Immature natural killer cell (primary cell): Measurements from ENCODE around the gene PAQR3. TPM values are rescaled to one million over a fixed set of nuclear protein-coding genes. Genes with fewer than 3 reads are reported as not detected.
A peak's percentile ranks its signal among the peaks of the same experiment; 100 is the strongest.

Source experiments
- DNase-seq, 3 donors: peaks; one replicate each; pipeline ENCODE4 v3.0.0; 2022; ENCODE audit warnings: mixed read lengths in 1 of 3
- H3K27ac Mint-ChIP-seq, 6 donors: one replicate each; pipeline ENCODE4 v1.8.0; 2020; ENCODE audit warnings: mixed read lengths in 6 of 6, mild to moderate bottlenecking in 5 of 6, inconsistent platforms in 4 of 6, moderate library complexity in 3 of 6
- H3K27me3 Mint-ChIP-seq, 3 donors: one replicate each; pipeline ENCODE4 v1.8.0; 2020 to 2021; ENCODE audit warnings: low read depth in 3 of 3, mild to moderate bottlenecking in 3 of 3, mixed read lengths in 3 of 3, moderate library complexity in 3 of 3, inconsistent platforms in 1 of 3
- H3K36me3 Mint-ChIP-seq, 3 donors: one replicate each; pipeline ENCODE4 v1.8.0; 2020; ENCODE audit warnings: mixed read lengths in 3 of 3, inconsistent platforms in 2 of 3, mild to moderate bottlenecking in 2 of 3
- H3K4me1 Mint-ChIP-seq, 2 donors: one replicate each; pipeline ENCODE4 v1.8.0; 2020; ENCODE audit warnings: inconsistent platforms in 2 of 2, mild to moderate bottlenecking in 2 of 2, mixed read lengths in 2 of 2, moderate library complexity in 1 of 2
- H3K4me3 Mint-ChIP-seq, 5 donors: one replicate each; pipeline ENCODE4 v1.8.0; 2020; ENCODE audit warnings: mild to moderate bottlenecking in 5 of 5, mixed read lengths in 5 of 5, inconsistent platforms in 3 of 5, moderate library complexity in 3 of 5
- H3K9me3 Mint-ChIP-seq, 6 donors: one replicate each; pipeline ENCODE4 v1.8.0; 2020; ENCODE audit warnings: mild to moderate bottlenecking in 6 of 6, mixed read lengths in 6 of 6, inconsistent platforms in 4 of 6, moderate library complexity in 3 of 6
- polyA plus RNA-seq, 3 donors: library from polyadenylated mRNA; unstranded; fragments of 300-500 nt; fragmentation: Illumina TruSeq; gene quantifications; one replicate each; pipeline ENCODE4 v1.2.3, GENCODE V29; 2021

Gene PAQR3
- polyA plus RNA-seq, result 1 to 10 TPM; 3.5 to 6.1 (median 5.9) TPM

GRCh38 chr4:78938868-78939666 is at the start of gene PAQR3:
TSS of gene PAQR3 (minus strand) at chr4:78939438. CDS start at chr4:78939224, 214 bp downstream.
- peak within 1 kb of the TSS; percentile 90 to 96 (median 93) for H3K4me3 Mint-ChIP-seq
- H3K27me3 Mint-ChIP-seq, result peaks cover 0 to 4% (median 2%) of the 10 kb centered on the region in 3 donors
- peak; percentile 81 to 85 (median 84) for DNase-seq
- no peaks in the 10 kb centered on the region for H3K36me3 Mint-ChIP-seq
- H3K9me3 Mint-ChIP-seq, result no peaks in the 10 kb centered on the region
- H3K27ac Mint-ChIP-seq, result peak within 1 kb of the TSS; percentile 77 to 94 (median 86)
- peaks cover 18 to 36% of the 10 kb centered on the region in 2 donors for H3K4me1 Mint-ChIP-seq

- no peak overlapping the region for H3K27ac Mint-ChIP-seq
- no peak overlapping the region for H3K4me3 Mint-ChIP-seq
Observed at GRCh38 chr4:78987683-78988082, 48.4 kb upstream of the PAQR3 start.

GRCh38 chr4:78984593-78984992 is 45.4 kb upstream of the PAQR3 start:
- no peak overlapping the region for H3K4me3 Mint-ChIP-seq
- H3K27me3 Mint-ChIP-seq, result peaks cover 0 to 4% (median 0%) of the 10 kb centered on the region in 3 donors
- DNase-seq, result no peak
- no peak overlapping the region for H3K27ac Mint-ChIP-seq
- peaks cover 0 to 4% (median 0%) of the 10 kb centered on the region in 6 donors for H3K9me3 Mint-ChIP-seq
- H3K4me1 Mint-ChIP-seq, result no peaks in the 10 kb centered on the region
- H3K36me3 Mint-ChIP-seq, result no peaks in the 10 kb centered on the region

More at GRCh38 chr4:78987683-78988082, 48.4 kb upstream of the PAQR3 start:
- Mint-ChIP-seq H3K9me3 (no peaks in the 10 kb centered on the region), H3K36me3 (no peaks in the 10 kb centered on the region), H3K27me3 (peaks cover 0 to 6% (median 0%) of the 10 kb centered on the region in 3 donors), H3K4me1 (no peaks in the 10 kb centered on the region)
- DNase-seq, result no peak

GRCh38 chr4:78975865-78976264 is 36.6 kb upstream of the PAQR3 start:
- no peak for DNase-seq
- no peaks in the 10 kb centered on the region for H3K4me1 Mint-ChIP-seq
- peaks cover 2 to 4% (median 3%) of the 10 kb centered on the region in 3 donors for H3K27me3 Mint-ChIP-seq
- no peak overlapping the region for H3K4me3 Mint-ChIP-seq
- H3K27ac Mint-ChIP-seq, result no peak overlapping the region
- no peaks in the 10 kb centered on the region for H3K36me3 Mint-ChIP-seq
- H3K9me3 Mint-ChIP-seq, result peaks cover 0 to 3% (median 0%) of the 10 kb centered on the region in 6 donors

GRCh38 chr4:78971776-78972175 is 32.5 kb upstream of the PAQR3 start:
- no peak overlapping the region for H3K4me3 Mint-ChIP-seq
- no peaks in the 10 kb centered on the region for H3K9me3 Mint-ChIP-seq
- H3K36me3 Mint-ChIP-seq, result no peaks in the 10 kb centered on the region
- peaks cover 2 to 11% (median 3%) of the 10 kb centered on the region in 3 donors for H3K27me3 Mint-ChIP-seq
- H3K27ac Mint-ChIP-seq, result no peak overlapping the region
- DNase-seq, result no peak
- H3K4me1 Mint-ChIP-seq, result no peaks in the 10 kb centered on the region

GRCh38 chr4:78971326-78971725 is 32.1 kb upstream of the PAQR3 start:
- Mint-ChIP-seq H3K36me3 (no peaks in the 10 kb centered on the region), H3K27me3 (peaks cover 2 to 11% (median 3%) of the 10 kb centered on the region in 3 donors), H3K4me3 (no peak overlapping the region), H3K27ac (no peak overlapping the region), H3K4me1 (no peaks in the 10 kb centered on the region), H3K9me3 (no peaks in the 10 kb centered on the region)
- DNase-seq, result no peak

- DNase-seq, result no peak
- Mint-ChIP-seq H3K4me3 (no peak overlapping the region), H3K27me3 (peaks cover 0 to 5% (median 4%) of the 10 kb centered on the region in 3 donors), H3K9me3 (peaks cover 0 to 3% (median 0%) of the 10 kb centered on the region in 6 donors), H3K36me3 (no peaks in the 10 kb centered on the region), H3K27ac (no peak overlapping the region), H3K4me1 (no peaks in the 10 kb centered on the region)
Observed at GRCh38 chr4:78962597-78963115, 23.4 kb upstream of the PAQR3 start.

GRCh38 chr4:78960926-78961325 is 21.7 kb upstream of the PAQR3 start:
- Mint-ChIP-seq H3K36me3 (no peaks in the 10 kb centered on the region), H3K4me3 (no peak overlapping the region), H3K9me3 (peaks cover 0 to 3% (median 0%) of the 10 kb centered on the region in 6 donors), H3K4me1 (no peaks in the 10 kb centered on the region), H3K27me3 (peaks cover 0 to 5% (median 5%) of the 10 kb centered on the region in 3 donors), H3K27ac (no peak overlapping the region)
- DNase-seq, result no peak

- Mint-ChIP-seq H3K36me3 (no peaks in the 10 kb centered on the region), H3K4me3 (no peak overlapping the region), H3K4me1 (no peaks in the 10 kb centered on the region), H3K27me3 (peaks cover 4 to 7% (median 5%) of the 10 kb centered on the region in 3 donors), H3K9me3 (peaks cover 0 to 3% (median 0%) of the 10 kb centered on the region in 6 donors), H3K27ac (no peak overlapping the region)
- no peak for DNase-seq
Observed at GRCh38 chr4:78956975-78957374, 17.7 kb upstream of the PAQR3 start.

- peaks cover 3 to 5% (median 4%) of the 10 kb centered on the region in 3 donors for H3K27me3 Mint-ChIP-seq
- H3K4me3 Mint-ChIP-seq, result no peak overlapping the region
- no peak overlapping the region for H3K27ac Mint-ChIP-seq
Observed at GRCh38 chr4:78953769-78954666, 14.8 kb upstream of the PAQR3 start.

GRCh38 chr4:78953231-78953630 is 14.0 kb upstream of the PAQR3 start:
- Mint-ChIP-seq H3K27me3 (peaks cover 4 to 6% (median 4%) of the 10 kb centered on the region in 3 donors), H3K4me3 (no peak overlapping the region), H3K36me3 (no peaks in the 10 kb centered on the region), H3K27ac (no peak overlapping the region), H3K9me3 (no peaks in the 10 kb centered on the region), H3K4me1 (no peaks in the 10 kb centered on the region)
- no peak for DNase-seq

More at GRCh38 chr4:78953769-78954666, 14.8 kb upstream of the PAQR3 start:
- Mint-ChIP-seq H3K9me3 (no peaks in the 10 kb centered on the region), H3K36me3 (no peaks in the 10 kb centered on the region), H3K4me1 (no peaks in the 10 kb centered on the region)
- no peak for DNase-seq

- Mint-ChIP-seq H3K27me3 (peaks cover 4 to 10% (median 4%) of the 10 kb centered on the region in 3 donors), H3K4me3 (no peak overlapping the region), H3K4me1 (no peaks in the 10 kb centered on the region), H3K9me3 (no peaks in the 10 kb centered on the region), H3K27ac (no peak overlapping the region), H3K36me3 (no peaks in the 10 kb centered on the region)
- peak in 2 of 3 donors; percentile 31 to 34 for DNase-seq
Observed at GRCh38 chr4:78951862-78952472, 12.7 kb upstream of the PAQR3 start.

GRCh38 chr4:78949735-78950134 is 10.5 kb upstream of the PAQR3 start:
- no peak for DNase-seq
- Mint-ChIP-seq H3K27ac (no peak overlapping the region), H3K36me3 (no peaks in the 10 kb centered on the region), H3K4me3 (no peak overlapping the region), H3K27me3 (peaks cover 9 to 18% (median 11%) of the 10 kb centered on the region in 3 donors), H3K4me1 (no peaks in the 10 kb centered on the region), H3K9me3 (no peaks in the 10 kb centered on the region)
